Measurements from ENCODE around the gene CNTN5.

Gene CNTN5

DNA sequence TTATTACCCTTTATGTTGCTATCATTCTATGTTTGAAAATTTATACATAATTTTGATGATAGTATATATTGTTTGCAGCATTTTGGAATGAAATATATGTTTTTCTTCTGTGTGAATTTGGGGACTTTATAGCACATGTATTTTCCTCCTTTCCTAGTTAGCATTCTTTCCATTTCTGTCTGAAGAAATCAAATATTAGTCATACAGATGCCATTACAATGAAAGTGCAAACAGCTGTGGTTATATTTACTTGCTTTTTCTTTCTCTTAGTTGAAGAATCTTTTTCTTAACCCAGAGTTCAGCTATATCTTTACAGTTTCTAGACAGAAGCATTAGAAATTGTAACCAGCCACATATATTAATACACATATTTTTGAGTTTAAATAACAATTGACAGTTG, 913.3 kb downstream of the CNTN5 start:
- no peak for DNase-seq (ENCODE audit: low spot score)

DNA sequence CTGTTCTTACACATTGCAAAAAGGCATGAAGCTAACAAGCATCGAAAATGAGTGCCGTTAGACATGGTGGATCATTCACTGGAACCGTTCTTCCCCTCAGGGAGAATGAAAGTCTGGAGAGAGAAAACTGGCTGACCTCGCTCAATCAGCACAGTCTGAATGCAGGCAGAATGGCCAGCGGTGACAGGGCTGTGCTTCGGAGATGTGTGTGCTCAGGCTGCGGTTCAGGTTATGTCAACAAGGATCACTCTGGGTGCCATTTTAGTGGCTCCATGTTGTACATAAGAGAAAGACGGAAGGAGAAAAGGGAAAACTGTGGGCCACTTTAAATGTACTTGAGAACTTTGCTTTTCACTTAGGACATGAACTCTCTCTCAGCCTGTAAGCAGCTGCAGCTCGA, 916.6 kb downstream of the CNTN5 start:
- DNase-seq (ENCODE audit: low spot score): no peak

DNA sequence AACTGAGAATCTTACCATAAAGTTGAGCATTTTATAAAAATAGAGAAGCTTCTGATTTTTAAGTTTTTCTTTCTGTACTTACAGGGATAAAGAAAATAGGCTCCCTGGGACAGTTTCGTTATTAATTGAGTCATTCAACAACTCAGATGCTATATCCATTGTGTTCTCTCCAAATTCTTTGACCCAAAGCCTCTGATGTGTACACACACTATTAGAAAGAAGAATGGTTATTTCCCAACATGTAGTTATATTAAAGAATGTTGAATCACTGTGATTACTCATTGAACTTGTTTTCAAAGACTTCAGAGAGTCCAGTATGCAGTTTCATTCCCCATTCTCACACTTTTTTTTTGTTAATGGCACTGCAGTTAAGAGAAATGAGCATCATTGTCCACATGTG, 932.1 kb downstream of the CNTN5 start:
- no peak for DNase-seq (ENCODE audit: low spot score)

DNA sequence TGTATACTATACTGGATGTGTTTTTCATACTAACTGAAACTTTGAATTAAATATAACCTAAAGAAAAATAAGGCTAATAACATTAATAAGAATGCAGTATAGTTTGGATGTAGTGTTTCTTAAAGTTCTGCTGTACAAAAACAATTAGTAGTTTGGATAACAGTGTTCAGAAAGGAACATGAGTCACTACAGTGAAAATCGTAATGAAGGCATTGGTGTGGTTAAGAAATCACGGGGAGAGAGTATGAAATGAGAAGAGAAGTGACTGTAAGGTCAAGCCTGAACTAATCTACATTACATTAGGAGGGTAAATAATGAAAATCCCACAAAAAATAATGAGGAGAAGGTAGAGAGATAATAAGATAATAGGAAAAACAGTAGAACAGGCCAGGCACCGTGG, 939.8 kb downstream of the CNTN5 start:
- no peak for DNase-seq (ENCODE audit: low spot score)

DNA sequence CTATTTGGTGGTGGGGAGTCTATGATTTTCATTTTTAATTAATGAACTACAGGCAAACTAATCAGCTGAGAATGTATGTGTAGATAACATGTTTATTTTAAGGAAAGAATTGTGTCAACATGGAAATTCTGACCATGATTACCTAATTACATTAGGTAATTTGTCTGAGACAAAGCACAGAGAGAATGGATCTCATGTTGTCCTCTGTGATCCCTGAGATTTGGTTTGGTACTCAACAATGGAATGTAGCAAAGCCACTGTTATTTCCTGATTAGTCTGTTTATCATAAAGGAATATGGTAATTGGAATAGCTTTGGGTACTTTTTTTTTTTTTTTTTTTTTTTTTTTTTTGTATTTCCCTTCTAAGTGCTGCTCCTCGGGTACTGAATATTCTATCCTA, 947.6 kb downstream of the CNTN5 start:
- DNase-seq (ENCODE audit: low spot score): no peak

DNA sequence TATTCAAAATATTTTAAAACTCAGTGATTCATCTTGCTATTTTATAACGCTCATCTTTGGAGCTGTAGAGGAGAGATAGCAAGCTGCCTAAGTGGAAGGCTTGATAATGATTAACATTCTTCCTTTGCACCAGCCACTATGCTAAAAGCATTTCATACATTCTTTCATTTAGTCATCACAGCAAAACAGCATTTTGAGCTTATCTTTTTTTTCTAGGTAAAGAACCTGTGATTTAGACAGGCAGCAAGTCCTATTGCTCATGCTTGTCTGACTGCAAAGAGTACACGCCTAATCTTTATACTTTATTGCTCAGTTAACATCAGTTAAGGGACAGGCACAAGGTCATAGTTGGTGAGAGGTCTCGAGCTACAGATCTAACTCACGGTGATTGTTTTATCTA, 953.2 kb downstream of the CNTN5 start:
- no peak for DNase-seq (ENCODE audit: low spot score)

DNA sequence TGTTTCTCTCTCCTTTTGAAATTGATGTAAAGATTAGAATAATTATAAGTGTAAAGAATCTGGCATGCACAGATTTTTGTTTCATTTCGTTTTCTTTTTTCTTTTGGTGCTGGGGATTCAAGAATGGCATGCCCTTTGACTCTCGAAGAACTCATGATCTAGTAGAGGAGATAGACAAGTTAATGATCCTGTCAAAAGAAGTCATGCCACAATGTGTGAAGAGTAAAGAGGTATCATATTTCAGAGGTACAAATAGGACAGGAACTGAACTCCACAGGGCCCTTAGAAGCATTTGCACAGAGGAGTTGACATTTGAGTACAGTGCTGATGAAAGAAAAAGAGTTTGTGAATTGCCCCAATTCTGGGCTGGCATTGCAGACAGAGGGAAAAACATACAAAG, 958.3 kb downstream of the CNTN5 start:
- DNase-seq (ENCODE audit: low spot score): no peak

DNA sequence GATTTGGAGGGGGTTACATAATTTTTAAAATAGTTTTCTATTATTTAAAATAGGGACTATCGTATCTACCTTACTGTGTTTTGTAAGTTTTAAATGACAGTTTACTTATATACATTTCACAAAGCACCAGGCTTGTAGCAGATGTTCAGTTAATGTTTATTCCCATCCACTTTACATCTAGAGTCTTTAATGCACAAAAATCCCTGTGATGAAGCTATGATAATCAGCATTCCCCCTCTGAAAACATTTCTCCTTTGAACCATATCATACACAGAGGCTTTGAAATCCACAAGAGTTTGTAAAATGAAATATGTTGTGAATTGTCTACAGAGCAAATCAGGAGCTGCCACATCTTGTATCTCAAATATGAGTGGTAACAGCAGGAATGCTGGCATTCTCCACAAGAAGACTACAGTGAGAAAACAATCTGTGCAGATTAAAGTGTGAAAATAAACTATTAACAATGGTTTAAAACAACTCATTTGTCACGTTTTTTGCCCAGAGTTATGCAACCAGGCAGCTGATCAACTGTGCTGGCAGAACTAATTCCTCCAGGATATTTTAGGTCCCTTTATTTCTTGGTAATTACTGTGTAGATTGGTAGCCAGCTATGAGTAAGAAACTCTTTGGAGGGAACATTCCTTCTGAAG, 967.2 kb downstream of the CNTN5 start:
- no peak for DNase-seq (ENCODE audit: low spot score)

DNA sequence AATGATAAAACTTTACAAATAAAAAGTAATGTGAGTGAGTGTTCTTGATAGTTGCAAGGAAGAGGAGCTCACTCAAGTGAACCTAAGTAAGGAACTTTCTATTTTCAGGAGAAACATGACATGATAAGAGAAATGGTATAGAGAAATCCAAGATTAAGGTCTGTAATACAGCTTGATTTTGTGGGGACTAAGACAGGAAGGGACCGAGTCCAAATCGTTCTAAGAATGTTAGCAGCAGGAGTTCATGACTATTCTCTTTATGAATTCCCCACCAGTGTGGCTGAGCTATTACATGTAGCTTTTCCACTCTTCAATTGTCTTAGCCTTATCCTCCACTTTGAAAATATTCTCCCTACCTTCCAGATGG, 967.7 kb downstream of the CNTN5 start:
- DNase-seq (ENCODE audit: low spot score): no peak

DNA sequence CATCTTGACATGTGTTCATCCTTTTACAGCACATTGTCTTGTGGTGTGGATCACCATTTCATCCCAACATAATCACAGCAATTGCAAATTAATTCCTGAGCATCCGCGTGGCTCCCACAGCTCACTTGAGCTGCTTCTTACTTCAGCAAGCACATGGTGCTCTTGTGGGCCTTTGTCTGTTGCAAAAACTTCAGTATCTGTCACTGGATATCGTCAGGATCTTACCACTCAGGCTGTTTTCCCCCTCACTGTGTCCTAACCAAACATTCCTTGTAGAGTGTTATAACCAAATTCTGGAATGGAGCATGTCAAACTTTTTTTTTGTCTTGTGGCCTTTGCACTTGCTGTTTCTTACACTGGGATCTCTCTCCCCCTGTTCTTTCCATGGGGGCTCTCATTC, 983.2 kb downstream of the CNTN5 start:
- DNase-seq (ENCODE audit: low spot score): no peak

DNA sequence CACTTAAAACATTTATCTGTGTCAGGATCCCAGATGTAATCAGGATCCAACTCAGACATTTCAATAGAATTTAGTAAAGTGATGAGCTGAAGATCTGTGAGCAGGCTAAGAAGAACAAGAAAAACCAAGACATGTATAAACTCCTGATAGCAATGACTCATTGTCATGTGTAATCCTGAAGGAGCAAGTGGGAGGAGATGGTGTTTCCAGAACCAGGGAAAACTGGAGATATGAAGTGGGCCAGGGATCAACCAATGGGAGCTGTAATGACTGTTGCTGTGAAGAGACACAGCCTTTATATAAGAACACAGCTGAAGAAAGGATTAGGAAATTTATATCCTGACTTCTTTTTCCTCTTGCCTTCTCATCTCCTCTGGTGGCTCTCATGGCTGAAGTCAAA, 983.8 kb downstream of the CNTN5 start:
- no peak for DNase-seq (ENCODE audit: low spot score)

DNA sequence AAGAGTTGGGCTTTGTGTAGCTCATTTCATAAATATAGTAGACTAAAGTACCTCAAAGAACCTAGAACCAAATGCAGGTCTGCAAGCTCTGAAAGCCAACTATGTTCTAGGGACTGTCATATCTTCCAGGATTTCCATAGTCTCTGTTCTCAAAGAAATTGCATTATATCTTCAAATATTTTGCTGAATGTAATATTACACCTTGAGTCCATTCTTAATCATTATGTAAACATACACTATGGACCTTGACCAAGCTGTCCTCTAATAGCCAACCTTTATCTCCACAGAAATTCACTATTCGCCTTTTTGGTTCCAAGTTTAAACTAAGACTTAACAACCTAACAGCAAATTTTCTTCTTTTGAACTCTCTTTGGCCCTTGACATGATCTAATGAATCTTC, 987.7 kb downstream of the CNTN5 start:
- DNase-seq (ENCODE audit: low spot score): no peak

DNA sequence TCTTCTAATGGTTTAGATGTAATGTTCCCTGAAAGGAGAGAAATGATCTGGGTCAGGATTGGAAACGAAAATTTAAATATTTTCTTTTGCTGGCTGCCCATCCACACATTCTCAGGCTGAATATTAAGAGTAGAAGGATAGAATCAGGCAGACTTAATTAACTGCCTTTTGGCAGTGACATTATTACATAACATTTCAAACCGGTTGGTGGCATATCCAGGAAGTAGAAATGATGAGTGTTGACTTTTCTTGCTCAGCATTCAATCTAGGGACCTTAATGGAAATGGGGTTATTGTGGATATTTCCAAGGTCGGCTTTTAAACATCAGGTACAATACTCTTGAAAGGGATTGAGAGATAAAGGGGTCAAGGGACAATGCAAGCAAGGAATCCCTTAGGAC, 989.0 kb downstream of the CNTN5 start:
- no peak for DNase-seq (ENCODE audit: low spot score)

DNA sequence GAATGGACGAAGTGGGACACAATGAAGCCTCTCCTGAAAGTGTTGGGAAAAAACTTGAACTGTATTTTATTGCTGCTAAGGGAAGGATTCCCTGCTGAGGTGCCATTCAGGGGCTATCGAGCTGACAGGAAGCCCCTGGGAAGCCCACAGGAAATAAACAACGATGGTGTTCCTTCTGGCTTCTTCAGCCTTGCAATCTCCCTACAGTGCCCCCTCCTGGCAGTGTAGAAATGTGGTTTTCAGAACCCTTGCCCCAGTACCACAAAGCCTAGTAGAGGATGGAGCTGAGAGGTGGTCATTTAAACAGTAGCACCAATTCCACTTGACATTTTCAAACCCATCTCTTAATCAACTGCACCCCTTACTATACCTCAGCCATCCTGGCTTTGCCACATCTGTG, 989.6 kb downstream of the CNTN5 start:
- DNase-seq (ENCODE audit: low spot score): no peak

DNA sequence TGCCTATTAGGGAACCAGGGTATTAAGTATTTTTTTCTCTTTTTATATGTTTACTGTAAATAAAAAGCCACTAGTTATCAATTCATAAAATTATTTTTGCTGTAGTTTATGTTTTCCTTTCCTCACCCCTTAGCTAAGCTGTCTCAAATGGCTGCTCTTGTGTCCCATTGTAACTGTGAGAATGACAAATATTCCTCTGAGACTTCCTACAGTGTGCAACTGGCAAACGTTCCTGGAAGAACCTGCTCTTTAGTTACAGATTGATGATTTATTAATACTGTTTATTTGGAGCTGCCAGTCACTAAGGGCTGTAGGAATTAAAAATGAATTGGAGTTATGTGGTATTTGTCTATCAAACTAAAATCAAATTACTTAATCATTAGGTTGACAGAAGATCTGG, 990.9 kb downstream of the CNTN5 start:
- no peak for DNase-seq (ENCODE audit: low spot score)

DNA sequence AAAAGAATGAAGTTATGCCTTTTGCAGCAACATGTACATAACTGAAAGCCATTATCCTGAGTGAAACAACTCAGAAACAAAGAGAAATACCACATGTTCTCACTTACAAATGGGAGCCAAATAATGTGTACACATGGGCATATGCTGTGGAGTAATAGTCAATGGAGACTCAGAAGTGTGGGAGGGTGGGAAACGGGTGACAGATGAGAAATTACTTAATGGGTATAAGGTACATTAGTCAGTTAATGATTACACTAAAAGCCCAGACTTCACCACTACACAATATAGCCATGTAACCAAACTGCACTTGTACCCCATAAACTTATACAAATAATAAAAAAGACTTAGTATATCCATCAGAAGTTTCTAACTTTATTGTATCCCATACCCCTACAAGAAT, 992.3 kb downstream of the CNTN5 start:
- no peak for DNase-seq (ENCODE audit: low spot score)

DNA sequence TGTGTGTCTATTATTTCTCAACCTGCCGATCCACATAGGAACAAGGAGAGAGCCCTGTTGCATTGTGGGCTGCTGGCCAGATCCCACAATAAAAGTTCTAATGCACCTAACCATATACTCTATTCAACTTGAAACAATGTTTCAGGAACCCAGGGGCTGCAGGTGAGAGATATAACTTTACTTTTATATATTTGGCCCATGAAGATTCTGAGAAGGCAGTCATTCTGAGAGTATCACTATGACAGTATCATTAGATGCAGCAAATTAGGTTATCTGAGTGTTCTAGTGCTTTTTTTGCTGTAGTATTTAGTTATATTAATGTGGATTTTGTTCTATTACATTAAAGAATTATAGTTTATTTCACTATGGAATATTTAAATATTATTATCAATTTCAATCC, 1011.2 kb downstream of the CNTN5 start:
- no peak for DNase-seq (ENCODE audit: low spot score)

DNA sequence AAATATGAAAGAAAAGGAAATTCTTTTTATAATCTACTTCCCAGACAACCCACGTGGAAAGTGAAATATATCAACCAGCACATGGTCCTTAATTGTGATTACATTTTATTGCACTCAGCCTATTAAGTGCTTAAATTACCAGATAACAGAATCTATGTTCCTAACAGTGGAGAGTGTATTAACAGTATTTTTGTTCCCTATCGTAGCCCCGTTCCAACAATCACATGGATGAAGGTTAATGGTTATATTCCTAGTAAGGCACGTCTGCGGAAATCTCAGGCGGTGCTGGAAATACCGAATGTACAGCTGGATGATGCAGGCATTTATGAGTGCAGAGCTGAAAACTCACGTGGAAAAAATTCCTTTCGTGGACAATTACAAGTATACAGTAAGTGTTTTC, 1040.3 kb downstream of the CNTN5 start:
- DNase-seq (ENCODE audit: low spot score): no peak

DNA sequence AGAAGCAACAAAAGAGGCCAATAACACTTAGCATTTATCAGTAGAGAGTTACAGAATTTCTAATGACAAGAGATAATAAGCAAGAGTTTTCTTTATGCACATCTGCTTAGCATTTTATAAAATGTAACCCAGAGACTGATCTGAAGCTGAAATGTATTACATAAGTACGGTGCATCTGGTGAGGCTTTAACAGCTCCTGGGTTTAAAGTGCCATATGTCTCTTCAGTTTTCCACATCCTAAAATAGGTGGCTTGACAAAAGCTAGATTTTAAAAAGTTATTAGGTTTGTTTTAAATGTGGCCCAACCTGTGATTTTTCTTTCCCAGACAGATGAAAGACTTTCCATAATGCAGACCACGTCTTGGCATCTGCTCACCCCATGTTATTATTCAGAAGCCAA, 1045.7 kb downstream of the CNTN5 start:
- no peak for DNase-seq (ENCODE audit: low spot score)

DNA sequence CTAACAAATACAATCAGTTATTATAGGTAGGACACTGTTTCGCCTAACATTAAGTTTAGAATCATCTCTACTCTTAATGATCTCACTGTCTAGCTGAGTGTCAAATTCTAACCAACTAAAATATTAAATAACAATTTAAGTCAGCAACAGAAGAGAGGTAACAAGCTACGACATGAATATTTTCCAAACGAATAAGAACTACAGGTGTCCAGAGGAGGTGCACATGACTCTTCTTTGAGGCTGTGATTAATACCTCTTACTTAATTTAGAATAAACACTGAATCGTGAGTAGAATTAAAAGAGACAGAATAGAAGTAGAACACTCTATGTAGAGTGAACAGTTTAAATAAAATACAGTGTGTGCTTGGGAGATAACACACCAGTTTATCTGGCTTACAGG, 1047.4 kb downstream of the CNTN5 start:
- no peak for DNase-seq (ENCODE audit: low spot score)

DNA sequence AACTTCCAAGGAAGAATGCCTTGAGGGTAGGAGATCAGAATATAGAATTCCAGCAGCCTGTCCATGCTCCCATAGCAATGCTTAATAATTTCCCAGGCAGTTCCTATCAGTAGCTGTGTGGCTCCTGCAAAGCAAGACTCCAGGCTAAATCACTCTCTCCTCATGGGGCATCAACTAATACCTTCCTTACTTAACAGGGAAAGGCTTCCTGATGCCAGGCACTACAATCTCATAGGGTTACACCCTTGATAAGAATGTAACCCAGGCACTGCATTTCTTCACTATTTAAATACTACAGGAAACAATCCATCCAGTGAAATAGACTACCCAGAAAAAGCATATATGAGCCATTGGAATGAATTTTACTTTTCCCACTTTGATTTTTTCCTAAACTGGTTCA, 1051.4 kb downstream of the CNTN5 start:
- no peak for DNase-seq (ENCODE audit: low spot score)

DNA sequence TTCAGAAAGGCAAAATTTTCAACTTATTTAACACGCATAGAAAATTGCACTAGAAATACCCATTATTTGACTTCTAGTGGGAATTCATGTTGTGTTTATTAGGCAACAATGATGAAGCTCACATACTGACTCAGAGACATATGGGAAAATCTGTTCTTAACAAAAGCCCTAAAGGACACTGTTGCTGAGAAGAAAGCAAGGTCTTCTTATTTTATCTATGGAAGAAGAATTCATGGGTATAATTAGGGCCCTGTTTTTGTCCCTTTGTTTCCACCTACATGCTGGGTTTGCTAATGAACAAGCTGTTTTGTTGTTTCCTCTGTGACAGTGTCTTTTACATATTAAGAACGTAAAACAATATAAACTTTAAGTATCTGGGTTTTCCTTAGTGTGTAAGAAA, 1059.6 kb downstream of the CNTN5 start:
- no peak for DNase-seq (ENCODE audit: low spot score)

DNA sequence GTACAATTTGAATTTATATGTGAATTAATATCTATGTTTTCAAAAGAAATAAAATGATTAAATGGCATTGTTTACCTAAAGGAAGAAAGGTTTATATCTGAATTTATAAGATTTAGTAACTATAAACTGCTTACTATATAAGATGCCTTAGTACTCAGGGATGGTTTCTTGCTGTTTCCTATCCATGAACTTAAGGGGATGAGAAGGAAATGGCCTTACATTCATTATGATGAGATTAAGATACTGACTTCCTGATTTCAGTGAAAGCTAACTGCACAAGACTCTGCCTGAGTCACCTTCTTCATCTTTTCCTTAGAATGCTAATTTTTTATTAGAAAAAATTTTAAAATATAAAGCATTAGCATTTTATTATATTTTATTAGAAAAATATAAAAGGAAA, 1060.1 kb downstream of the CNTN5 start:
- DNase-seq (ENCODE audit: low spot score): no peak

DNA sequence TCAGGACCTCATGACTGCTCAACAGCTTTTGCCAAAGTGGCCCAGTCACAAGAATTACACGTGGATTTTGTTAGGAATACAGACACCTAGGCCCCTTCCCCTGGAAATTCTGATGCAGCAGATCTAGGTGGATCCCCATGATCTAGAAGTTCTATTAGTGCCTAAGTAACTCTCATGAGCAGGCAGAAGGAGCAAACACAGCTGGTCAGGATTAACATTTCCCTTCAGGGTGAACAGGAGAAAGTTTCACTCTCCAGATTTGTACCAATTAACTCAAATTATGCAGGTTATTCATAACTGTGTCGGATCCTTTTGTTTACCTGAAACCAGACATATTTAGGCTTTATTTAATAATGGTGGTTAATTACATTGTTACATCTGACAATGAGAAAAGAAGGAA, 1072.9 kb downstream of the CNTN5 start:
- no peak for DNase-seq (ENCODE audit: low spot score)

Measured in AG08396 (cell line).